Coronary artery (tissue), 2 donors: ENCODE results near the gene PPP1R8.
"Not testable (repeated sequence)": the region's sequence is repeated elsewhere in the genome, so short reads cannot be mapped to it uniquely, and the experiment has no call there.

Experiments used
- DNase-seq: peaks from one replicate; pipeline ENCODE4 v3.0.0-alpha.2; 2017; ENCODE audit warnings: low spot score
- H3K27ac ChIP-seq, 2 donors: fragments of 200-600 bp; sonication (generic); one replicate each; pipeline ENCODE4 v1.5.1; 2016 to 2019
- H3K4me3 ChIP-seq: fragments of 200-600 bp; sonication (generic); 2 replicates; pipeline ENCODE4 v1.5.1; 2016; ENCODE audit warnings: mild to moderate bottlenecking, moderate library complexity
- CTCF ChIP-seq: fragments of 200-600 bp; sonication (generic); IDR thresholded peaks from one replicate; pipeline ENCODE4 v1.5.1; 2019; ENCODE audit warnings: antibody characterized with exemption

The PPP1R8 gene

GRCh38 chr1:27864264-27864895 lies 33.8 kb downstream of the PPP1R8 start:
- no peak for DNase-seq
- Histone ChIP-seq H3K27ac (peak overlapping the region in 1 of 2 donors; percentile 73), H3K4me3 (no peak overlapping the region)
- TF ChIP-seq CTCF, result no peak

- Histone ChIP-seq H3K4me3 (no peak overlapping the region), H3K27ac (no peak overlapping the region)
- no peak for TF ChIP-seq CTCF
- no peak for DNase-seq
Measured at GRCh38 chr1:27865821-27866220, 35.2 kb downstream of the PPP1R8 start.

GRCh38 chr1:27868556-27868931 lies 38.0 kb downstream of the PPP1R8 start:
- no peak overlapping the region for H3K4me3 ChIP-seq
- DNase-seq, result no peak
- H3K27ac ChIP-seq, result peak overlapping the region in 1 of 2 donors; percentile 56
- TF ChIP-seq CTCF, result no peak

GRCh38 chr1:27868932-27869718 lies 38.5 kb downstream of the PPP1R8 start:
- no peak for DNase-seq
- no peak for TF ChIP-seq CTCF
- no peak overlapping the region for H3K4me3 ChIP-seq
- H3K27ac ChIP-seq, result peak overlapping the region in 1 of 2 donors; percentile 56

GRCh38 chr1:27869719-27870085 lies 39.1 kb downstream of the PPP1R8 start:
- TF ChIP-seq CTCF, result no peak
- peak overlapping the region in 1 of 2 donors; percentile 56 for H3K27ac ChIP-seq
- DNase-seq, result no peak
- no peak overlapping the region for H3K4me3 ChIP-seq

GRCh38 chr1:27871076-27871475 lies 40.5 kb downstream of the PPP1R8 start:
- H3K27ac ChIP-seq, H3K4me3 ChIP-seq, DNase-seq: not testable (repeated sequence)

GRCh38 chr1:27872059-27872801 lies 41.6 kb downstream of the PPP1R8 start, which contains the start of gene THEMIS2:
THEMIS2 (plus strand) TSS chr1:27872544; CDS start chr1:27872572, 28 bp downstream.
- H3K4me3 ChIP-seq, result peak within 1 kb of the TSS; percentile 92
- DNase-seq, result no peak
- H3K27ac ChIP-seq, result peak within 1 kb of the TSS; percentile 62 to 85
- TF ChIP-seq CTCF, result no peak
